H1 (cell line): ENCODE measurements around the gene SAMD4A. TPM values are rescaled to one million over a fixed set of nuclear protein-coding genes. Genes with fewer than 3 reads are reported as not detected.

Experiments used
- CTCF ChIA-PET: fragments of 300-600 bp; sonication (Branson Sonifier 250); formaldehyde crosslinking; loops from one replicate; lab custom pipeline; 2021; ENCODE audit not compliant: partially characterized antibody; lab: Charles Lee
- POLR2A ChIA-PET: fragments of 300-600 bp; sonication (Branson Sonifier 250); formaldehyde crosslinking; loops from one replicate; lab custom pipeline; 2021; ENCODE audit warnings: inconsistent platforms; ENCODE audit not compliant: partially characterized antibody; lab: Charles Lee
- DNase-seq, 2 experiments: peaks; one replicate each; pipeline versions ENCODE4 v3.0.0 to v3.0.0-alpha.2; 2010 to 2022; ENCODE audit warnings: low spot score in 2 of 2, low read depth in 1 of 2, mixed read lengths in 1 of 2
- FAIRE-seq: peaks from 2 replicates; lab custom pipeline; 2011; peaks lifted over from hg19 to GRCh38; lab: Jason Lieb, UNC
- H2AFZ ChIP-seq: 2 replicates; pipeline ENCODE4 v1.8.1; 2012; ENCODE audit warnings: low read length, inconsistent platforms
- H2AK5ac ChIP-seq: 2 replicates; pipeline ENCODE4 v1.6.1; 2013; ENCODE audit warnings: low read depth, low read length
- H2BK120ac ChIP-seq: replicated peaks from 2 replicates; pipeline ENCODE3; 2013; ENCODE audit warnings: low read depth, low read length, inconsistent platforms
- H2BK12ac ChIP-seq: 2 replicates; pipeline ENCODE4 v1.6.1; 2013; ENCODE audit warnings: low read depth, low read length
- H2BK15ac ChIP-seq: 2 replicates; pipeline ENCODE4 v1.6.1; 2013; ENCODE audit warnings: low read length
- H2BK20ac ChIP-seq: 2 replicates; pipeline ENCODE4 v1.6.1; 2013; ENCODE audit warnings: low read length
- H2BK5ac ChIP-seq: 2 replicates; pipeline ENCODE4 v1.6.1; 2013; ENCODE audit warnings: low read depth, low read length
- H3K14ac ChIP-seq: 2 replicates; pipeline ENCODE4 v1.6.1; 2013; ENCODE audit warnings: inconsistent platforms; ENCODE audit not compliant: insufficient read length
- H3K18ac ChIP-seq: 2 replicates; pipeline ENCODE4 v1.6.1; 2013; ENCODE audit warnings: low read length; ENCODE audit errors: extremely low read depth
- H3K23ac ChIP-seq: 2 replicates; pipeline ENCODE4 v1.6.1; 2013; ENCODE audit warnings: inconsistent platforms; ENCODE audit not compliant: insufficient read length
- H3K23me2 ChIP-seq: 2 replicates; pipeline ENCODE4 v1.6.1; 2013; ENCODE audit warnings: low read depth, low read length
- H3K27ac ChIP-seq: 2 replicates; pipeline ENCODE4 v1.6.1; 2011; ENCODE audit warnings: low read depth, low read length, inconsistent platforms
- H3K27me3 ChIP-seq, 4 experiments: replicated peaks in 1 of 4; 1 replicate in 1 of 4; 2 replicates in 3 of 4; pipeline versions ENCODE4 v1.6.1 to v1.8.1; 2011 to 2013; ENCODE audit warnings: low read length in 3 of 4, mild to moderate bottlenecking in 3 of 4, inconsistent platforms in 2 of 4, mixed read lengths in 2 of 4, moderate library complexity in 1 of 4; ENCODE audit not compliant: control insufficient read depth in 3 of 4, insufficient read depth in 3 of 4; ENCODE audit errors: extremely low read depth in 1 of 4
- H3K36me3 ChIP-seq, 4 experiments: 2 replicates each; pipeline versions ENCODE4 v1.6.1 to v1.8.1; 2011 to 2013; ENCODE audit warnings: mild to moderate bottlenecking in 4 of 4, low read length in 3 of 4, moderate library complexity in 2 of 4, control low read depth in 1 of 4, inconsistent platforms in 1 of 4; ENCODE audit not compliant: insufficient read depth in 4 of 4, control insufficient read depth in 2 of 4
- H3K4ac ChIP-seq: replicated peaks from 2 replicates; pipeline ENCODE3; 2013; ENCODE audit warnings: low read length, low read depth, mixed read lengths, inconsistent platforms; ENCODE audit not compliant: insufficient read length
- H3K4me1 ChIP-seq, 4 experiments: replicated peaks in 1 of 4; 1 replicate in 1 of 4; 2 replicates in 3 of 4; pipeline versions ENCODE4 v1.6.1 to v1.8.1; 2011 to 2013; ENCODE audit warnings: low read length in 3 of 4, inconsistent platforms in 2 of 4, mixed read lengths in 1 of 4; ENCODE audit not compliant: insufficient read depth in 4 of 4, control insufficient read depth in 3 of 4
- H3K4me2 ChIP-seq, 2 experiments: 2 replicates each; pipeline versions ENCODE4 v1.6.1 to v1.8.1; 2011 to 2013; ENCODE audit warnings: low read depth in 2 of 2, low read length in 2 of 2, control low read depth in 1 of 2, inconsistent platforms in 1 of 2, mild to moderate bottlenecking in 1 of 2; ENCODE audit not compliant: insufficient read depth in 1 of 2
- H3K4me3 ChIP-seq, 4 experiments: fragments of 200-600, 300-600 bp in 1 of 4; sonication (generic), shearing (Covaris generic), sonication (Bioruptor Twin) in 1 of 4; 2 replicates each; pipeline versions ENCODE4 v1.5.1 to v1.8.1; 2011 to 2016; ENCODE audit warnings: low read length in 4 of 4, low read depth in 3 of 4, control low read depth in 2 of 4, inconsistent platforms in 2 of 4, mild to moderate bottlenecking in 2 of 4, mixed read lengths in 1 of 4, moderate library complexity in 1 of 4; ENCODE audit not compliant: insufficient read depth in 2 of 4; ENCODE audit errors: extremely low read depth in 1 of 4
- H3K56ac ChIP-seq: replicated peaks from 2 replicates; pipeline ENCODE3; 2013; ENCODE audit warnings: low read depth, mild to moderate bottlenecking, mixed read lengths, low read length, inconsistent platforms; ENCODE audit not compliant: insufficient read length
- H3K79me1 ChIP-seq: 2 replicates; pipeline ENCODE4 v1.6.1; 2013; ENCODE audit warnings: low read depth, low read length, control low read depth
- H3K79me2 ChIP-seq, 2 experiments: 2 replicates each; pipeline versions ENCODE4 v1.6.1 to v1.8.1; 2012 to 2013; ENCODE audit warnings: low read length in 2 of 2, mild to moderate bottlenecking in 2 of 2, inconsistent platforms in 1 of 2; ENCODE audit not compliant: insufficient read depth in 2 of 2, control insufficient read depth in 1 of 2
- H3K9ac ChIP-seq, 4 experiments: replicated peaks in 1 of 4; 1 replicate in 1 of 4; 2 replicates in 3 of 4; pipeline versions ENCODE4 v1.6.1 to v1.8.1; 2011 to 2013; ENCODE audit warnings: low read depth in 3 of 4, low read length in 3 of 4, control low read depth in 2 of 4, mild to moderate bottlenecking in 2 of 4, moderate library complexity in 2 of 4, inconsistent platforms in 1 of 4; ENCODE audit errors: extremely low read depth in 1 of 4
- H3K9me3 ChIP-seq, 2 experiments: 2 replicates each; pipeline versions ENCODE4 v1.6.1 to v1.8.1; 2012 to 2013; ENCODE audit warnings: mild to moderate bottlenecking in 2 of 2, moderate library complexity in 2 of 2, control low read depth in 1 of 2, inconsistent platforms in 1 of 2, low read depth in 1 of 2, low read length in 1 of 2, mixed read lengths in 1 of 2; ENCODE audit not compliant: insufficient read depth in 2 of 2
- H4K20me1 ChIP-seq, 2 experiments: replicated peaks in 1 of 2; 2 replicates each; pipeline versions ENCODE3 to v1.8.1; 2011 to 2013; ENCODE audit warnings: inconsistent platforms in 2 of 2, low read length in 2 of 2, mild to moderate bottlenecking in 1 of 2; ENCODE audit not compliant: insufficient read depth in 2 of 2, control insufficient read depth in 1 of 2
- H4K5ac ChIP-seq: 2 replicates; pipeline ENCODE4 v1.6.1; 2013; ENCODE audit warnings: low read length, low read depth, mixed read lengths, inconsistent platforms; ENCODE audit not compliant: insufficient read length
- H4K8ac ChIP-seq: 2 replicates; pipeline ENCODE4 v1.8.0; 2013; ENCODE audit warnings: mild to moderate bottlenecking, moderate library complexity, low read length, inconsistent platforms; ENCODE audit not compliant: insufficient read depth; ENCODE audit errors: extremely low read depth
- H4K91ac ChIP-seq: replicated peaks from 2 replicates; pipeline ENCODE3; 2013; ENCODE audit warnings: low read length, mixed read lengths, inconsistent platforms; ENCODE audit not compliant: insufficient read length
- E2F6 ChIP-seq: IDR thresholded peaks from 2 replicates; pipeline ENCODE4 v1.6.1; 2012; ENCODE audit warnings: inconsistent platforms
- FOSL1 ChIP-seq: IDR thresholded peaks from 2 replicates; pipeline ENCODE4 v1.6.1; 2011; ENCODE audit warnings: mild to moderate bottlenecking, low read depth, low read length, moderate library complexity; ENCODE audit not compliant: insufficient read depth
- HDAC6 ChIP-seq: IDR thresholded peaks from one replicate; pipeline ENCODE4 v1.7.1; 2012; ENCODE audit warnings: low read depth, mild to moderate bottlenecking, inconsistent platforms, low read length, moderate library complexity
- MAX ChIP-seq: IDR thresholded peaks from 2 replicates; pipeline ENCODE4 v1.6.1; 2012; ENCODE audit warnings: inconsistent platforms
- NRF1 ChIP-seq: IDR thresholded peaks from 2 replicates; pipeline ENCODE4 v1.6.1; 2011; ENCODE audit warnings: mild to moderate bottlenecking, low read depth, low read length, improper control_type of control experiment
- POLR2AphosphoS5 ChIP-seq: IDR thresholded peaks from 2 replicates; pipeline ENCODE4 v1.6.1; 2011; ENCODE audit warnings: low read depth, low read length
- RAD21 ChIP-seq, 2 experiments: IDR thresholded peaks in 1 of 2; conservative IDR thresholded peaks in 1 of 2; 2 replicates each; pipeline ENCODE4 v1.6.1; 2011; ENCODE audit warnings: low read depth in 2 of 2, low read length in 2 of 2, improper control_type of control experiment in 1 of 2, inconsistent platforms in 1 of 2, mild to moderate bottlenecking in 1 of 2, moderate library complexity in 1 of 2
- RBBP5 ChIP-seq: IDR thresholded peaks from 2 replicates; pipeline ENCODE4 v1.7.1; 2012; ENCODE audit warnings: low read depth, mild to moderate bottlenecking, inconsistent platforms, low read length, moderate library complexity, borderline replicate concordance
- TCF12 ChIP-seq: IDR thresholded peaks from 2 replicates; pipeline ENCODE4 v1.6.1; 2011; ENCODE audit warnings: low read depth, mild to moderate bottlenecking, low read length
- WGBS, 2 experiments: shearing (Covaris generic) in 1 of 2; methylation state at CpG; one replicate each; pipeline versions ENCODE4 v1.1.6 to v1.1.7; 2013 to 2015; ENCODE audit warnings: low lambda C conversion rate in 2 of 2, mixed read lengths in 2 of 2, inconsistent platforms in 1 of 2, low coverage in 1 of 2, missing lambda C conversion rate in 1 of 2; ENCODE audit not compliant: insufficient replicate concordance in 2 of 2, insufficient coverage in 1 of 2, insufficient read length in 1 of 2; ENCODE audit errors: extremely low coverage in 1 of 2, missing lambda C conversion rate in 1 of 2; 5-methylcytosine and 5-hydroxymethylcytosine counted together
- polyA plus RNA-seq, 7 experiments: library from polyadenylated mRNA; depleted of rRNA in 3 of 7; stranded (reverse) in 5 of 7; unstranded in 2 of 7; fragments of >200 nt in 5 of 7; fragments of 200-250 nt in 2 of 7; gene quantifications; 1 replicate in 5 of 7; 2 replicates in 1 of 7; 4 replicates in 1 of 7; pipeline versions ENCODE4 v1.2.1 to v1.2.3, GENCODE V29; 2011 to 2013; ENCODE audit warnings: missing spikeins in 2 of 7, mixed read lengths in 2 of 7
- total RNA-seq: library from RNA; stranded (reverse); fragmentation: NEBNext Ultra II Directional; extraction: Animal tissue kit (Norgen Biotek cat#: 25700); gene quantifications from 2 replicates; pipeline ENCODE4 v1.2.1, GENCODE V29; 2021

SAMD4A gene
- total and polyA plus RNA-seq, 2 of the 8 experiments (the other 6 are each of a cell fraction or from before 2014, with no cell fraction given), result 2.4 to 12.3 TPM

DNA sequence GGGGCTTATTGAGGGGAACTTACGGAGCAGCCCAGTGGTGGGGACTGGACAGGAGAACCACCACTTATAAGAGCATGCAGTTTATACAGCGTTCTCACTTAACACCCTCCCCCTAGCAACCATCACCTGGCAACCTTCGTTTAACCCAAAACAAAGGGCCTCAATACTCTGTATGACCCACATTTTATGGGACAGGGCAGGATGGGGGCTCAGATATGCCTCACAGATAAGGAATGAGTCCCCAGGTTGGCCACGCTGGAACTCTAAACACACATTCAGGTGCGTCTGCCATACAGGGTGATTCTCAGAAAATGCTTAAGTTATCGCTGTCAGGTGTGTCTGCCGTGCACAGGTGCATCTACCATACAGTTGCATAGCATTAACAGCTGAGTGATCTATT is 236.5 kb downstream of the SAMD4A start:
- H3K4ac ChIP-seq, result no peak overlapping the region
- H3K79me2 ChIP-seq, result no peaks in the 10 kb centered on the region
- ChIA-PET CTCF (interaction anchor here (0.8 to 8.3 kb wide), 9 partner anchors 11 to 260 kb away, joined by 3 to 86 read pairs (median 4); no protein-coding TSS in a partner anchor), POLR2A (interaction anchor here (1.2 kb wide), 1 partner anchor 9 kb away, joined by 3 read pairs; no protein-coding TSS in a partner anchor)
- H3K56ac ChIP-seq, result no peak overlapping the region
- no peak for FAIRE-seq
- no peak overlapping the region for H4K5ac ChIP-seq
- no peak overlapping the region for H2AK5ac ChIP-seq
- DNase-seq, result no peak
- no peak overlapping the region for H2BK5ac ChIP-seq
- H3K23ac ChIP-seq, result no peak overlapping the region
- no peak overlapping the region for H2BK120ac ChIP-seq
- H3K79me1 ChIP-seq, result no peaks in the 10 kb centered on the region
- H3K4me3 ChIP-seq, result no peak overlapping the region
- H3K14ac ChIP-seq, result no peak overlapping the region
- H3K9ac ChIP-seq, result no peak overlapping the region
- H2BK20ac ChIP-seq, result no peak overlapping the region
- no peaks in the 10 kb centered on the region for H3K36me3 ChIP-seq
- WGBS, 2 experiments, result 91% methylated on average over 7 of the region's 7 CpGs; no CpG with 5 or more reads in 1 of the 2 experiments
- peaks cover 0 to 3% of the 10 kb centered on the region in 2 experiments for H4K20me1 ChIP-seq
- no peak overlapping the region for H3K27ac ChIP-seq
- TF ChIP-seq MAX (no peak), FOSL1 (no peak), RBBP5 (no peak), POLR2AphosphoS5 (no peak), TCF12 (no peak), HDAC6 (no peak), RAD21 (IDR thresholded peaks at IDR 0.05 in 1 of 2, conservative IDR thresholded peaks at IDR 0.05 in 1 of 2; ENCODE audit: low read depth in 2 of 2, low read length in 2 of 2) (no peak), NRF1 (no peak), E2F6 (no peak)
- H3K23me2 ChIP-seq, result no peaks in the 10 kb centered on the region
- H3K18ac ChIP-seq, result no peak overlapping the region
- H2AFZ ChIP-seq, result no peak overlapping the region
- H3K4me1 ChIP-seq, result peaks cover 2 to 15% (median 8%) of the 10 kb centered on the region in 4 experiments; a peak in 5 of 7 replicates
- H4K91ac ChIP-seq, result no peak overlapping the region
- no peaks in the 10 kb centered on the region for H3K9me3 ChIP-seq
- no peak overlapping the region for H2BK15ac ChIP-seq
- no peak overlapping the region for H3K4me2 ChIP-seq
- no peaks in the 10 kb centered on the region; a peak in 2 of 7 replicates for H3K27me3 ChIP-seq
- H4K8ac ChIP-seq, result no peak overlapping the region
- no peak overlapping the region for H2BK12ac ChIP-seq
